ENCODE results near the gene ANKLE1. TPM values are rescaled to one million over a fixed set of nuclear protein-coding genes. Genes with fewer than 3 reads are reported as not detected.
A peak's percentile ranks its signal among the peaks of the same experiment; 100 is the strongest.

The ANKLE1 gene
- total and polyA plus RNA-seq, 2 experiments from 2014 or later, result 0.31 to 0.54 TPM

DNA sequence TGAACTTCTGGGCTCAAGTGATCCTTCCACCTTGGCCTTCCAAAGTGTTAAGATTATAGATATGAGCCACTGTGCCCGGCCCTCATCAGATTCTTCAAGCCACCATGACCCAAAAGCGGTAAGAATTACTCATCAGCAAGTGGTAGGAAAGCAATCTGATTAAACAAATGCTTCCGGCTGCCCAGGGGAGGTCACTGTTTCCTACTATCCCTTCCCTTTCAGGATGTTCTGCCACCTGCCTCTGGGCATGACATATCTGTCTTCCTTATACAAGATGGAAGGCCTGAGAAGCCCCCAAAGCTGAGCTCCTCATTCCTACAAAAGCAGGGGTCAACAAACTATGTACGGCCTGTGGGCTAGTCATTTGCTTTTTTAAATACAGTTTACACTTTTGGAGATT is 14.6 kb downstream of the ANKLE1 start:
- peak; percentile 53 for DNase-seq
- Histone ChIP-seq H3K79me2 (ENCODE audit: insufficient read depth) (no peaks in the 10 kb centered on the region), H3K27ac (no peak overlapping the region), H4K20me1 (ENCODE audit: insufficient read depth) (no peaks in the 10 kb centered on the region), H3K4me3 (no peak overlapping the region), H2AFZ (no peak overlapping the region), H3K4me1 (ENCODE audit: insufficient read depth) (no peaks in the 10 kb centered on the region), H3K4me2 (ENCODE audit: unreplicated experiment) (no peak overlapping the region), H3K9me3 (ENCODE audit: low read depth) (no peaks in the 10 kb centered on the region), H3K36me3 (ENCODE audit: low read depth) (no peaks in the 10 kb centered on the region), H3K27me3 (replicated peaks; ENCODE audit: insufficient read depth) (no peaks in the 10 kb centered on the region), H3K9ac (no peak overlapping the region), H3K9me2 (ENCODE audit: insufficient read depth) (no peaks in the 10 kb centered on the region), H3F3A (ENCODE audit: insufficient read depth) (peaks cover 6% of the 10 kb centered on the region; the same call in 1 of the 2 replicates)
- TF ChIP-seq EZH2 (IDR thresholded peaks at IDR 0.05; ENCODE audit: insufficient read depth, poor library complexity, severe bottlenecking) (no peak), EZH2phosphoT487 (IDR thresholded peaks at IDR 0.05; ENCODE audit: insufficient read depth, low read depth) (no peak)
- in situ Hi-C loops (cut with MboI), result no loop called here
- WGBS, 2 experiments (ENCODE audit: low coverage in 1 of 2, low lambda C conversion rate in 2 of 2, missing lambda C conversion rate in 2 of 2), result 77 to 80% methylated on average over 4 of the region's 4 CpGs

DNA sequence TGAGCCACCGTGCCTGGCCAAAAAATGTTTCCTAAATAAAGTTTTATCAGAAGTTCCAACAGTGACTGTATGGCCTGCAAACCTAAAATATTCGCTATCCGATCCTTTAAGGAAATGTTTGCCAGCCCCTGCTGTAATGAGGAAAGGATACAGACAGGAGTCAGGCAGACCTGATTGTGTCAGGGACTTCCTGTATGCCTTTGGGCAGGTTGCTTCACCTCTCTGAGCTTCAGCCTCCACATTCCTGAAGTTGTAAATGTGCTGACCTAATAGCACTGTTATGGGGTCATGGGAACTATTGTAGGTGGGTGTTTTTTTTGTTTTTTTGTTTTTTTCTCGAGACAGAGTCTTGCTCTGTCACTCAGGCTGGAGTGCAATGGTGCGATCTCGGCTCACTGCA is 15.3 kb downstream of the ANKLE1 start:
- Histone ChIP-seq H3K4me2 (ENCODE audit: unreplicated experiment) (no peak overlapping the region), H3K9me3 (ENCODE audit: low read depth) (no peaks in the 10 kb centered on the region), H3K27me3 (replicated peaks; ENCODE audit: insufficient read depth) (no peaks in the 10 kb centered on the region), H3K4me1 (ENCODE audit: insufficient read depth) (no peaks in the 10 kb centered on the region), H3K4me3 (no peak overlapping the region), H3K27ac (no peak overlapping the region), H3F3A (ENCODE audit: insufficient read depth) (peaks cover 6% of the 10 kb centered on the region; the same call in 1 of the 2 replicates), H4K20me1 (ENCODE audit: insufficient read depth) (no peaks in the 10 kb centered on the region), H2AFZ (no peak overlapping the region), H3K9me2 (ENCODE audit: insufficient read depth) (no peaks in the 10 kb centered on the region), H3K36me3 (ENCODE audit: low read depth) (no peaks in the 10 kb centered on the region), H3K79me2 (ENCODE audit: insufficient read depth) (no peaks in the 10 kb centered on the region), H3K9ac (no peak overlapping the region)
- no peak for TF ChIP-seq EZH2 (IDR thresholded peaks at IDR 0.05; ENCODE audit: insufficient read depth, poor library complexity, severe bottlenecking)
- TF ChIP-seq EZH2phosphoT487 (IDR thresholded peaks at IDR 0.05; ENCODE audit: insufficient read depth, low read depth), result no peak
- in situ Hi-C loops (cut with MboI), result no loop called here
- 81% methylated on average over 6 of the region's 6 CpGs for WGBS, 2 experiments (ENCODE audit: low coverage in 1 of 2, low lambda C conversion rate in 2 of 2, missing lambda C conversion rate in 2 of 2)
- no peak for DNase-seq

DNA sequence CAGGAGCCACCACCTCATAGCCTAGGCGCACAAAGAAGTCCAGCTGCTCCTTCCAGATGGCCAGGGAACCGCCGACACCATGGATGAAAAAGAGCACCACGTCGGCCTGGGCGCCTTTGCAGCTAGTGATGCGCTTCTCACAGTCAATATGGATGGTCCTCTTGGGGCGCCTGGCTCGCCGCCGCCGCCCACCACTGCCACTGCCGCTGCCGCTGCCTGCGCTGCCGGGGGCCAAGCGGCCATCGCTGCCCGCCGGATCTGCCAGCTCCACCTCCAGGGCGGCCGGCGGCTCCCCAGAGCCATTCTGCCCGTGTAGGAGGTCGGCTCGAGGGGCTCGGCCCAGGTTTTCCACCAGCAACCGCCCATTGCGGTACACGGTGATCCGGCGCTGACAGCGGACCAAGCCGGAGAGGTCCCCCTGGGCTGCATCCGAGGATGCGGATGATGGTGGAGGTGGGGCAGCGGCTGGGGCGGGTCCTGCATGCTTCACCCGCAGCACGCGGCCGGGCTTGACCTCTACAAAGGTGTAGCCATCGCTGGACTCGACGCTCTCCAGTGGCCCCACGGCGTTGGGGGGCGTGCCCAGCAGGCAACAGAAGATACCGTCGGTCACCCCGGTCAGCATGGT is 19.4 kb downstream of the ANKLE1 start:
- H3K4me2 ChIP-seq (ENCODE audit: unreplicated experiment), result no peak overlapping the region
- no peaks in the 10 kb centered on the region for H3K79me2 ChIP-seq (ENCODE audit: insufficient read depth)
- in situ Hi-C loops (cut with MboI), result loop anchor here (10.0 kb wide), 1 partner anchor 84 kb away; no protein-coding TSS in a partner anchor
- peaks cover 19% of the 10 kb centered on the region for H3F3A ChIP-seq (ENCODE audit: insufficient read depth)
- no peak overlapping the region for H3K9ac ChIP-seq
- H4K20me1 ChIP-seq (ENCODE audit: insufficient read depth), result no peaks in the 10 kb centered on the region
- TF ChIP-seq EZH2phosphoT487 (IDR thresholded peaks at IDR 0.05; ENCODE audit: insufficient read depth, low read depth), result no peak
- no peak for TF ChIP-seq EZH2 (IDR thresholded peaks at IDR 0.05; ENCODE audit: insufficient read depth, poor library complexity, severe bottlenecking)
- peaks cover 15% of the 10 kb centered on the region; the same call in 1 of the 2 replicates for H3K4me1 ChIP-seq (ENCODE audit: insufficient read depth)
- no peak overlapping the region for H3K4me3 ChIP-seq
- DNase-seq, result no peak
- no peak overlapping the region for H3K27ac ChIP-seq
- H3K9me3 ChIP-seq (ENCODE audit: low read depth), result no peaks in the 10 kb centered on the region
- H3K9me2 ChIP-seq (ENCODE audit: insufficient read depth), result no peaks in the 10 kb centered on the region
- no peaks in the 10 kb centered on the region for H3K36me3 ChIP-seq (ENCODE audit: low read depth)
- H2AFZ ChIP-seq, result no peak overlapping the region
- no peaks in the 10 kb centered on the region for H3K27me3 ChIP-seq (replicated peaks; ENCODE audit: insufficient read depth)
- 93 to 94% methylated on average over 45 to 51 of the region's 51 CpGs for WGBS, 2 experiments (ENCODE audit: low coverage in 1 of 2, low lambda C conversion rate in 2 of 2, missing lambda C conversion rate in 2 of 2)

DNA sequence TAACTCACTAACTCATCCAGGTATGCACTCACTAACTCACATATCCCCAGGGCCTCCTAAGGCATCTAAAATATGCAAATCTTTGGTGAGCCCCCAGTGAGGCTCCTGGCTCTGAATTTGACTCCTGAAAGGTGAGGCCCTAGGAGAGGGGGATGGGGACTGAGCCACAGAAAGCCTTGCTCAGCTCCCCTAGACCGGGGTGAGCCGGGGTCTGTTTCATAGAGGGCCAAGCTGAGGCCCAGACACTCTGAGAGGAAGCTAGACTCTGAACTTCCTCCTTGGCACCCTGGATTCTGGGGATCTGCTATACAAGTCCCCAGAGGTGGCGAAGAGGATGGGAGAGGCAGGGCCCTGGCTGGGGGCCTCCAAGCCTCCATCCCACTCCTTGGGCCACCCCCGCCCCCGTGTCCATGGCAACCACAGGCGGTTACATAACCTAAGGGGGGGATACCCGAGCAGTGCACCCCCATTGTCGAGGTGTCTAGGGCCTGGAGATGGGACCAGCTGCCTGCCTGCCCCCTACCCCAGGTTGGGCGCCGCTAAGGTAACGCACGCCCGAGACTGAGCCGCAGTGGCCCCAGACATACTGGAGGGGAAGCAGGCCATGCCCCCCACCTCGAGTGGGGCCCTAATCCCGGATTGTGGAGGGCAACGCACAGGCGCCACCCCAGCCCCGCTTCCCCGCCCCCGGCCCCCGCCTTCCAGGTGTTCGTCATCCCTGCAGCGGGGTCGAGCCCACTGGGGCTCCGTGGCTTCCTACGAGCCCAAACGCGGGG is 20.9 kb downstream of the ANKLE1 start:
- Histone ChIP-seq H3K36me3 (ENCODE audit: low read depth) (no peaks in the 10 kb centered on the region), H4K20me1 (ENCODE audit: insufficient read depth) (no peaks in the 10 kb centered on the region), H3K4me1 (ENCODE audit: insufficient read depth) (peaks cover 22% of the 10 kb centered on the region), H3K9ac (peak overlapping the region; percentile 66), H3K4me3 (peak overlapping the region; percentile 77), H3K9me2 (ENCODE audit: insufficient read depth) (no peaks in the 10 kb centered on the region), H3F3A (ENCODE audit: insufficient read depth) (peaks cover 18% of the 10 kb centered on the region), H3K4me2 (ENCODE audit: unreplicated experiment) (peak overlapping the region; percentile 63), H3K27ac (no peak overlapping the region), H2AFZ (peak overlapping the region; percentile 84), H3K79me2 (ENCODE audit: insufficient read depth) (peaks cover 11% of the 10 kb centered on the region), H3K9me3 (ENCODE audit: low read depth) (no peaks in the 10 kb centered on the region), H3K27me3 (replicated peaks; ENCODE audit: insufficient read depth) (no peaks in the 10 kb centered on the region)
- no peak for TF ChIP-seq EZH2phosphoT487 (IDR thresholded peaks at IDR 0.05; ENCODE audit: insufficient read depth, low read depth)
- TF ChIP-seq EZH2 (IDR thresholded peaks at IDR 0.05; ENCODE audit: insufficient read depth, poor library complexity, severe bottlenecking), result no peak
- no peak for DNase-seq
- 16 to 18% methylated on average over 18 to 27 of the region's 29 CpGs for WGBS, 2 experiments (ENCODE audit: low coverage in 1 of 2, low lambda C conversion rate in 2 of 2, missing lambda C conversion rate in 2 of 2)
- in situ Hi-C loops (cut with MboI), result loop anchor here (10.0 kb wide), 1 partner anchor 82 kb away; no protein-coding TSS in a partner anchor
